Right lung (tissue), 5 donors: ENCODE measurements around the gene PNPLA6. TPM values are rescaled to one million over a fixed set of nuclear protein-coding genes. Genes with fewer than 3 reads are reported as not detected.

Experiments used
- DNase-seq, 2 donors: peaks; one replicate each; pipeline ENCODE4 v3.0.0-alpha.2; 2013
- polyA plus RNA-seq, 5 donors: library from polyadenylated mRNA; unstranded; fragments of 120-200 nt; gene quantifications; one replicate each; pipeline versions ENCODE4 v1.2.1 to v1.2.3, GENCODE V29; 2013; ENCODE audit warnings: inconsistent platforms in 1 of 5, low replicate concordance in 1 of 5; ENCODE audit not compliant: insufficient read length in 5 of 5, insufficient read depth in 1 of 5

The PNPLA6 gene
- polyA plus RNA-seq, 5 donors = 25.2 to 45.6 (median 31.1) TPM

DNA sequence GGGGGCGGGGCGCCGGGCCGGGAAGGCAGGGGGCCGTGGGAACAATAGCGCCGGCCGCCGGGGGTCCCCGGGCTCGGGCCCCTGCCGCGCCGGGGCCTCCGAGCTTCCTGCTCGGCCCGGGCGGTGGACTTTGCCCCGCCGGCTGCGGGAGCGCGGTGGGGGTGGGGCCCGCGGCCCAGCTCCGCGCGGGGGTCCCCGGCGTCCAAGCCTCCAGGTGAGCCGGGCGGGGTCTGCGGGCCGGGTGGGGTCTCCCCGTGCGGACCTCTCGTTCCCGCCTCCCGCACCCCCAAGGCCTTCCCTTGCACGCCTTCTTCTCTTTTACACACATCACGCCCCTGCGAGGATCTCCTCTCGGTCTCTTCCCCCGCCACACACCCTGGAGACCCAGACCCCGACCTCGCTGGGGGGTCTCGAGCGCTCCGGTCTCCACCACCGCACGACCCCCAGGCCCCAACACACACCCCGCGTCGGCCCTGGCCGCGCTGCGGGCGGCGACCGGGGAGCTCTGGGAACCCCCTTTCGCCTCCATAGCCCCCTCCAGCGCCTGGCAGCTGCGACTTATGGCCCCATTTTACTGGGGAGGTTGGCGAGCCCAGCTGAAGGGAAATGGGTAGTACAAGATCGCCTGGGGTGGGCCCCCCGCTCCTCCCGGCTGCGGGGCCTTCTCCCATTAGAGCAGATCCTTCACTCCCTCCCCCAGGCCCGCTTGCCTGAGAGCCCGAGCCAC is 60.9 kb downstream of the PNPLA6 start:
- DNase-seq = no peak

DNA sequence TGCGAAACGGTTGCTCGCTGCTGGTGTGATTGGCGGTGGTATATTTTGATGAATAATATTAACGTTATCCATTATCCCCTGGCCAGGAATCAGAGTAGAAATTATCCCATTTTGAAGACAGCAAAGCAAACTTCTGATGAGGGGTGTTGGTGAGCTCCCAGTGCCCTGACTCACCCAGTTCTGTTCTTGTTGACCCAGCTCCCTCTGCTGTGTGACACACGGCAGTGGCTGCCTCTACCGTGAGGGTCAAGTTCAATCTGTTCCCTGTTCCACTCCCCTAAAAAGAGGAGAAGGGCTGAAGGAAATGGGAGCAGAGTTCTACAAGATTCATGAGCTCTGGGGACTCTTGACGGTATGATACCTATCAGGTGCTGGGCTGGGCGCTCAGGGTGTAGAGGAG is 62.2 kb downstream of the PNPLA6 start:
- DNase-seq = no peak

DNA sequence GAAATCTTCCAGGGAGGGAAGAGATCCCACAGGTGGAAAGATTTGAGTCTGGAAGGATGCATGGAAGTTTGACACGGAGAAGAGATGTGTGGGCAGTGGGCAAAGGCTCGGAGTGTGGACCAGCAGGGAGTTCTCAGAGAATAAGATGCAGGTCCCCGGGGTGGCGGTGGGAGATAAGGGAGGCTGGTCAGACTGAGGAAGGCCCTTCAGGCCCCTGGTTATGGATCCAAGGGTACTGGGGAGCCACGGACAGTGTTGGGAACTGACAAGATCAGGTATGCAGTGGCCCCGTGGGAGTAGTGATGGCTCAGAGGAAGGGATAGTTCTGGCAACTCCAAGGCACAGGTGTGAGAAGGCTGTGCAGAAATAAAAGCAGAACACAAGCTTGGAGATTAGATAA is 62.7 kb downstream of the PNPLA6 start:
- no peak for DNase-seq

DNA sequence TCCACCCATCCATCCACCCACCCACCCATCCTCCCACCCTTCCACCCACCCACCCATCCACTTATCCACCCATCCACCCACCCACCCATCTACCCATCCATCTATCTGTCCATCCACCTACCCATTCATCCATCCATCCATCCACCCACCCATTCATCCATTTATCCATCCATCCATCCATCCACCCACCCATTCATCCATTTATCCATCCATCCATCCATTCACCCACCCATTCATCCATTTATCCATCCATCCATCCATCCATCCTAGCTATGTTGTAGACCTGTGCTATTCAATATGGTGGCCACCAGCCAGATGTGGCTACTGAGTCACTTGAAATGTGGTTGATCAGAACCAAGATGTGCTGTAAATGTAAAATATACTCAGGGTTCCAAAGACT is 65.2 kb downstream of the PNPLA6 start:
- DNase-seq = no peak

DNA sequence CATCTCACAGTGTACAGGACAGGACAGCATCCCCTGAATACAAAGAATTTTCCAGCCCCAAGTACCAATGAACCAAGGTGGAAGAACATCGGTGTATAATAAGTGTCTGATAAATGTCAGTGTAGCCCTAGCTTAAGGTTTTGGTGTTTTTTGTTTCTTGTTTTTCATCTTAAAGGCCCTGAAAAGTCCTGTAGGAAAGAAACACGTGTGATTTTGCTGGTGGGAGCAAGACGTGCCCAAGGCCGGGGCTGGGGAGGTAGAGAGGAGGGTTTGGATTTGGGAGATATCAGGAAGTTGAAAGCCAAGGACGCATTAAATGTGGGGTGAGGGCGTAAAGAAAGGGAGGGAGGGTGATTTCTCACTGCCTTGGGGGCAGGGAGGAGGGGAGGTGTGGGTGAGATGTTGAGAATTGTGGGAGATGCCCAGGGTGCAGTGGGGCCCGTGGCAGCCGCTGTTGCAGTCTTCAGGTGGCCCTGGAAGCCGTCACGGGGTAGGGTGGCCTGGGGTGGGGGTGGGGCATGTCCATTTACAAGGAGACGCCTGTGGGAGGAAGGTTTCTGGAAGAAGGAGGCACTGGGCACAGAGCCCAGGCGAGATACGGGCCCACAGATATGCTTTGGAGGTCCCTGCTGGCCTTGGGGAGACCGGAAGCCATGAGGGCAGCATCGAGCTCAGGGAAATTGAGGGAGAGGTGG is 66.9 kb downstream of the PNPLA6 start:
- peak; percentile 27 to 47 for DNase-seq

DNA sequence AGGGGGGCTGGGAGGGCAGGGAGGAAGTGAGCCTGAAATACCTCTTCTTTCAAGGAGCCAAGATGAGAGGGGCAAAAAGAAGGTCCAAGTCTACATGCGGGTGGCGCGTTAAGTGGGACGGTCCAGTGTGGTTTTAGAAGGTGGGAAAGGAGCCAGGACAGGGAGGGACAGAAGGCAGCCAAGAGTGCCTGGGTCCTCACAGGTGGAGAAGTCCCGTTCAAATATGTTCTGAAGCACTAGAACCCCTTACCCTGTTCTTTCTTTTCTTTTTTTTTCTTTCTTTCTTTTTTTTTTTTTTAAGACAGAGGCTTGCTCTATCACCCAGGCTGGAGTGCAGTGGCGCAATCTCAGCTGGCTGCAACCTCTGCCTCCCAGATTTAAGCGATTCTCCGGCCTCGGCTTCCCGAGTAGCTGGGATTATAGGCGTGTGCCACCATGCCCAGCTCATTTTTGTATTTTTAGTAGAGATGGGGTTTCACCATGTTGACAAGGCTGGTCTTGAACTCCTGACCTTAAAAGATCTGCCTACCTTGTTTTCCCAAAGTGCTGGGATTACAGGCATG is 67.5 kb downstream of the PNPLA6 start:
- DNase-seq = peak in 1 of 2 donors; percentile 6

DNA sequence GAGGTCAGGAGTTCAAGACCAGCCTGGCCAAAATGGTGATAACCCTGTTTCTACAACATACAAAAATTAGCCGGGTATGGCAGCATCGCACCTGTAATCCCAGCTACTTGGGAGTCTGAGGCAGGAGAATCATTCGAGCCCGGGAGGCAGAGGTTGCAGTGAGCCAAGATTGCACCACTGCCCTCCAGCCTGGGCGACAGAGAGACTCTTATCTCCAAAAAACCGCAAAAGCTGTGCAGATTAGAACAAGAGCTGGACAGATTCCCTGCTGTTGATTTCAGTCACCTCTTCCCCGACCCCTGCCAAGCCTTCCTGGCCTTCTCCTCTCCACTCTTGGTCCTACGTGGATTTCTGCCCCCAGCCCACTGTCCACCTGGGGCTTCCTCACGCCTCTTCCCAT is 68.4 kb downstream of the PNPLA6 start:
- DNase-seq = no peak

DNA sequence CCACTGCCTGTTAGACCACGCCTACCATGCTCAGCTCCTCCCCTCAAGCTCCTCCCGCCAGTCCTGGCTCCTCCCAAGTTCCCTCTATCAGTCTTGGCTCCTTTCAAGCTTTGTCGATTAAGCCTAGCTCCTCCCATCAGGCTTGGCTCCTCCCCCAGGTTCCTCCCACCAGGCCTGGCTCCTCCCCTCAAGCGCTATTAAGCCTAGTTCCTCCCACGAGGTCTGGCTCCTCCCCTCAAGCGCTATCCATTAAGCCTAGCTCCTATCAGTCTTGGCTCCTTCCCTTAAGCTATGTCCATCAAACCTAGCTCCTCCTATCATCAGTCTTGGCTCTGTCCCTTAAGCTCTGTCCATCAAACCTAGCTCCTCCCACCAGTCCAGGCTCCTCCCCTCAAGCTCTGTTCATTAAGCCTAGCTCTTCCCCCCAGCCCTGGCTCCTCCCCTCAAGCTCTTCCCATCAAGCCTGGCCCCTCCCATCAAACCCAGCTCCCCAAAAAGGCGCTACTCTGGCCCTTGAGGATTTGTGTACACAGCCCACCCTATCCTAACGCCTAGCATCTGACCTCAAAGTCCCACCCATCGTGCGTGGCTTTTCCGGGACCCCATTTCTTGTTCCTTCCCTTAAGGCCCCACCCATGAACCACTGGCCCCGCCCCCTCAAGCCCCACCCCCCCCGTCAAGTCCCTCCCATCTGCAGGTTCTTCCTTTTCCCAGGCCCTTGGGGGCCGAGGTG is 70.1 kb downstream of the PNPLA6 start:
- DNase-seq = no peak

DNA sequence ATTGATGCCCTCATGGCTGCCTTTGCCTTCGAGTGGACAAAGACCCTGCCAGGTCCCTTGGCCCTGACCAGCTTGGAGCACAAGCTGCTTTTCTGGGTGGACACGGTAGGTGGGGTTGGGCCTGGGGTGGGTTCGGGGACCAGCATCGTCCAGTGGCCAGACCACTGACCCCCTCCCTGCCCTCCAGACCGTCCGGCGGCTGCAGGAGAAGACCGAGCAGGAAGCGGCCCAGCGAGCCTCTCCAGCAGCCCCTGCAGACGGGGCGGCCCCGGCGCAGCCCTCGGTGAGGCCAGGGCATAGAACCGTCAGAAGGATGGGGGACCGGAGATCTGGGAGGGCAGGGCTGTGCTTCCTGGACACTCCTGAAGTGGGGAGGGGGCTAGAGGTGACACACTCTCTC is 70.8 kb downstream of the PNPLA6 start:
- no peak for DNase-seq

DNA sequence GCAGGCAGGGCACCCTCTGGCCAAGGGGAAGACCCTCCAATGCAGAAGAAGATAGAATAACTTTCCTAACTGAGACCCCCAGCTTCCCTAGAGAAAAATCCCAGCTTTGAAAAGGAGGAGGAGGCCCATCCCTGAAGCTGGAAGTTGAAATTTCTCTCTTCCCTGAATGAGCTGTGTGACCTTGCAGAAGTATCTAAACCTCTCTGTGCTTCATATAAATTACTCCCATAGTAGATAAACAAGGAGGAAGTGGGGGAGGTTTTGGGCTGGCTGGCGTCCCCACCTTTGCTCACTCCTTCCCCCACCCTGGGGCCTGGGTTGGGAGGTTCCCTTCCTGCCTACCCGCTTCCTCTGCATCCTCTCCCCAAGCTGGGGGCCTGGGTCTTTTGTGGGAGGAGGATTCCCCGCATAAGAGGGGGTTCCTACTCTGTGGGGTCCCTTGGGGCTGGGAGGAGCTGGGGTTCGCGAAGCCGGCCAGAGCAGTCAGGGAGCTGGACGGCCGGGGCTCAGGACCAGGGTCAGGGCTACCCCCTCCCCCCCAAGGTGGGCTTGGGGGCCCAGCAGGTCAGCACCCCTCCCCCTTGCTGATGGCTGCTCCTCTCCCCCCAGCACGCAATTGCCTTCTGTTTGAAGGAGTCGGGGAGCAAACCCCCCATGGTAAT is 71.8 kb downstream of the PNPLA6 start:
- no peak for DNase-seq

DNA sequence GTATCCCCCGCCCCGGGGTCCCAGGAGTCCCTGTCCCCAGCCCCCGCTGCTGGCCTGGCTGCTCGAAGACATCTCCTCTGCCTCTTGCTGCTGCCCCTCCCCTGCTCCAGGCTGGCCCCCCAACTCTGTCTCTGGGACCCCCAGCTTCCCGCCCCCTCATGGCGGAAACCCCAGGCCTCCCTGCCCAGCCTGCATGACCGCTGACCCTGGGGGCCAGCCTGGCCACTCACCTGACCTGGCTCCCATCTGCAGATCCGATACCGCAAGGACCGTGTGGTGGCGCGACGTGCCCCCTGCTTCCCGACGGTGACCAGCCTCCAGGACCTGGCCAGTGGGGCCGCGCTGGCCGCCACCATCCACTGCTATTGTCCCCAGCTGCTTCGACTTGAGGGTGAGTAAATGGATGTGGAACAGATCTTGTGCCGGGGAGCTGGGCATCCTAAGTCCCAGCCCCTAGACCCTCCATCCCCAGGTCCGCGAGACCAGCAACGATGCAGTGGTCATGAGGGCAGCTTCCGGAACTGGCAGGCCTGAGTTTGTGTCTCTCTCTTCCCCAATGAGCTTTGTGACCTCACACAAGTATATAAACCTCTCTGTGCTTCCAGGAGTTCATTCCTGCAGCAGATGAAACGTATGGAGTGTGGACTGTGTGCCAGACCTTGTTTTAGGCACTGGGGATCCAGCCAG is 72.5 kb downstream of the PNPLA6 start:
- no peak for DNase-seq

DNA sequence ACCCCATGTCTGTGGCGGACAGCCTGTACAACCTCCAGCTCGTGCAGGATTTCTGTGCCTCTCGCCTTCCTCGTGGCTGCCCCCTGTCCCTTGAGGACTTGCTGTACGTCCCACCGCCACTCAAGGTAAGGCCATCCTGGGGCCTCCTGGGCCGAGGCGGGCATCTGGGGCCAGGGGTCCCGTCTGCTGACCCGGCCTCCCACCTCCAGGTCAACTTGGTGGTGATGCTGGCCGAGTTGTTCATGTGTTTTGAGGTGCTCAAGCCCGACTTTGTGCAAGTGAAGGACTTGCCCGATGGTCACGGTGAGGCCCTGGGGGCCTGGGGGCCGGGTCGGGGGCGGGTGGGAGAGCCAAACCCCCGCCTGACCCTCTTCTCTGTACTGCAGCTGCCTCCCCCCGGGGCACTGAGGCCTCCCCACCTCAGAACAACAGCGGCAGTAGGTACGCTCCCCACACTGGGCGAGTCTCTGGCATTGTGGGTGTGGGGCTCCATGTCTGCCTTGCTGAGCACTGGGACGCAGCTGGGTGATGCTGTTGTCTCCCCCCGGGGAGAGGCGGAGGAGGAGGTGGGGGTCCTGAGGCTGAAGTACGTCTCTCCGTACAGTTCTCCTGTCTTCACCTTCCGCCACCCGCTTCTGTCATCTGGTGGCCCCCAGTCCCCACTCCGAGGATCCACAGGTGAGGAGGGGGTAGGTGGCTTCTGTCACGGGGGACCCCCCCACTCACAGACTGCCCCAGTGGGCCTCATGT is 75.1 kb downstream of the PNPLA6 start:
- DNase-seq = no peak

Other genes starting within 250 kb of the PNPLA6 start
- 10 to 100 TPM; 11.8 to 15.7 (median 13.8) TPM for gene INSR, start 241.3 kb upstream of the PNPLA6 start, polyA plus RNA-seq
- gene ARHGEF18, start 186.8 kb upstream of the PNPLA6 start, polyA plus RNA-seq = 10 to 100 TPM; 25.3 to 36.3 (median 29.6) TPM
- 1 to 10 TPM; 2.8 to 5.7 (median 3.3) TPM for gene PEX11G, start 46.7 kb upstream of the PNPLA6 start, polyA plus RNA-seq
- gene ZNF358, start 19.6 kb upstream of the PNPLA6 start, polyA plus RNA-seq = 10 to 100 TPM; 29.6 to 80.0 (median 44.2) TPM
- 10 to 100 TPM; 11.0 to 19.2 (median 12.9) TPM for gene MCOLN1, start 13.1 kb upstream of the PNPLA6 start, polyA plus RNA-seq
- 10 to 100 TPM in 3 of 5 donors, 1 to 10 TPM in 2; 7.8 to 19.7 (median 13.1) TPM for gene CAMSAP3, start 60.1 kb downstream of the PNPLA6 start, polyA plus RNA-seq
- 10 to 100 TPM; 24.0 to 39.6 (median 31.0) TPM for gene XAB2, start 93.8 kb downstream of the PNPLA6 start, polyA plus RNA-seq
- 100 to 1,000 TPM in 2 of 5 donors, 10 to 100 TPM in 3; 79.6 to 108 (median 93.7) TPM for gene PET100, start 94.1 kb downstream of the PNPLA6 start, polyA plus RNA-seq
- gene PCP2, start 98.0 kb downstream of the PNPLA6 start, polyA plus RNA-seq = 1 to 10 TPM in 3 of 5 donors, under 1 TPM in 2; 0.94 to 1.2 (median 1.0) TPM
- gene STXBP2, start 101.4 kb downstream of the PNPLA6 start, polyA plus RNA-seq = 10 to 100 TPM; 27.3 to 42.6 (median 35.3) TPM
- 1 to 10 TPM in 4 of 5 donors, under 1 TPM in 1; 0.84 to 4.3 (median 1.5) TPM for gene RETN, start 133.3 kb downstream of the PNPLA6 start, polyA plus RNA-seq
- 1 to 10 TPM in 1 of 5 donors, under 1 TPM in 4; 0.25 to 1.1 (median 0.63) TPM for gene MCEMP1, start 141.4 kb downstream of the PNPLA6 start, polyA plus RNA-seq
- 10 to 100 TPM; 27.3 to 64.9 (median 34.7) TPM for gene TRAPPC5, start 145.1 kb downstream of the PNPLA6 start, polyA plus RNA-seq
- under 1 TPM; 0.11 to 0.67 (median 0.31) TPM for gene FCER2, start 166.4 kb downstream of the PNPLA6 start, polyA plus RNA-seq
- gene CLEC4G, start 196.4 kb downstream of the PNPLA6 start, polyA plus RNA-seq = under 1 TPM in 3 of 5 donors, not detected in 2; 0.25 to 0.31 (median 0.28) TPM
- gene CD209, start 211.8 kb downstream of the PNPLA6 start, polyA plus RNA-seq = 1 to 10 TPM; 2.1 to 3.3 (median 3.3) TPM
- 1 to 10 TPM in 3 of 5 donors, under 1 TPM in 2; 0.85 to 2.3 (median 1.4) TPM for gene CLEC4M, start 227.5 kb downstream of the PNPLA6 start, polyA plus RNA-seq